Measurements from ENCODE around the gene KRT82. TPM values are rescaled to one million over a fixed set of nuclear protein-coding genes. Genes with fewer than 3 reads are reported as not detected.

KRT82 gene
- total RNA-seq, 2 donors from 2014 or later, result not detected

GRCh38 chr12:52428121-52428520 is 22.0 kb upstream of the KRT82 start:
- Mint-ChIP-seq H3K27me3 (ENCODE audit: insufficient read depth) (peaks cover 30% of the 10 kb centered on the region), H3K27ac (no peak overlapping the region), H3K4me3 (no peak overlapping the region), H3K36me3 (ENCODE audit: low read depth) (no peaks in the 10 kb centered on the region), H3K9me3 (no peaks in the 10 kb centered on the region), H3K4me1 (no peaks in the 10 kb centered on the region)
- no peak overlapping the region for H3K4me3 ChIP-seq (ENCODE audit: low read length)
- no peak overlapping the region for H3K9ac ChIP-seq (ENCODE audit: extremely low read depth, low read length, poor library complexity, severe bottlenecking)
- 84 to 100% methylated on average over 6 to 10 of the region's 10 CpGs for WGBS, 2 experiments (ENCODE audit: insufficient coverage in 1 of 2, insufficient read length in 1 of 2)
- TF ChIP-seq, protein P1, sequence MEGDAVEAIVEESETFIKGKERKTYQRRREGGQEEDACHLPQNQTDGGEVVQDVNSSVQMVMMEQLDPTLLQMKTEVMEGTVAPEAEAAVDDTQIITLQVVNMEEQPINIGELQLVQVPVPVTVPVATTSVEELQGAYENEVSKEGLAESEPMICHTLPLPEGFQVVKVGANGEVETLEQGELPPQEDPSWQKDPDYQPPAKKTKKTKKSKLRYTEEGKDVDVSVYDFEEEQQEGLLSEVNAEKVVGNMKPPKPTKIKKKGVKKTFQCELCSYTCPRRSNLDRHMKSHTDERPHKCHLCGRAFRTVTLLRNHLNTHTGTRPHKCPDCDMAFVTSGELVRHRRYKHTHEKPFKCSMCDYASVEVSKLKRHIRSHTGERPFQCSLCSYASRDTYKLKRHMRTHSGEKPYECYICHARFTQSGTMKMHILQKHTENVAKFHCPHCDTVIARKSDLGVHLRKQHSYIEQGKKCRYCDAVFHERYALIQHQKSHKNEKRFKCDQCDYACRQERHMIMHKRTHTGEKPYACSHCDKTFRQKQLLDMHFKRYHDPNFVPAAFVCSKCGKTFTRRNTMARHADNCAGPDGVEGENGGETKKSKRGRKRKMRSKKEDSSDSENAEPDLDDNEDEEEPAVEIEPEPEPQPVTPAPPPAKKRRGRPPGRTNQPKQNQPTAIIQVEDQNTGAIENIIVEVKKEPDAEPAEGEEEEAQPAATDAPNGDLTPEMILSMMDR (conservative IDR thresholded peaks at IDR 0.05), result peak; percentile 62
- H3K36me3 ChIP-seq (ENCODE audit: control insufficient read depth, insufficient read depth, low read length), result no peaks in the 10 kb centered on the region
- no peaks in the 10 kb centered on the region for H3K4me1 ChIP-seq (ENCODE audit: control insufficient read depth, insufficient read depth, low read length)
- peaks cover 12% of the 10 kb centered on the region for H3K27me3 ChIP-seq (ENCODE audit: control insufficient read depth, insufficient read depth, low read length, poor library complexity, severe bottlenecking)
- no peak overlapping the region for H3K27ac ChIP-seq (ENCODE audit: low read depth, low read length)
- no peaks in the 10 kb centered on the region for H3K9me3 ChIP-seq (ENCODE audit: control insufficient read depth, low read length)
- DNase-seq, result peak; percentile 83

DNA sequence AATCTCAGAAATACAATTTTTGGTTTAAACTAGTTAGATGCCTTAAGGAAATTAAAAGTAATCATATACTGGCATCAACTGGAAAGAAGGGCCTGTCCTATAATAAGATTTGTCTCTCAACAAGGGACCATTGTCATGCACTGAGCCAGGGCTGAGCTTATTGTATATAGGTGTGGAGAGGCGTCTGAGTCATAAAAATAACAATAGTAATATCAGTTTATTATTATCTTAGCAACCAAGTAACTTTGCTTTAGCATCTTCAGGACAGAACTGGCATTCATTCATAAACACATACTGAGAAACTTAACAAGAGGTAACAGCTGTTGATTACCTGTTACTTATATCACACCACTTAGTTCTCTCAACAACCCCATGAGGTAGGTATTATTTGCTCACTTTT is 20.9 kb upstream of the KRT82 start:
- DNase-seq, result no peak
- Mint-ChIP-seq H3K27ac (no peak overlapping the region), H3K4me3 (no peak overlapping the region), H3K27me3 (ENCODE audit: insufficient read depth) (peaks cover 24% of the 10 kb centered on the region), H3K36me3 (ENCODE audit: low read depth) (no peaks in the 10 kb centered on the region), H3K9me3 (no peaks in the 10 kb centered on the region), H3K4me1 (no peaks in the 10 kb centered on the region)
- no peak overlapping the region for H3K9ac ChIP-seq (ENCODE audit: extremely low read depth, low read length, poor library complexity, severe bottlenecking)
- no CpG with 5 or more reads among the region's 1 CpG for WGBS, 2 experiments (ENCODE audit: insufficient coverage in 1 of 2, insufficient read length in 1 of 2)
- H3K9me3 ChIP-seq (ENCODE audit: control insufficient read depth, low read length), result no peaks in the 10 kb centered on the region
- H3K4me3 ChIP-seq (ENCODE audit: low read length), result no peak overlapping the region
- H3K27me3 ChIP-seq (ENCODE audit: control insufficient read depth, insufficient read depth, low read length, poor library complexity, severe bottlenecking), result peaks cover 12% of the 10 kb centered on the region
- H3K4me1 ChIP-seq (ENCODE audit: control insufficient read depth, insufficient read depth, low read length), result no peaks in the 10 kb centered on the region
- TF ChIP-seq, protein P1 (conservative IDR thresholded peaks at IDR 0.05), result no peak
- no peak overlapping the region for H3K27ac ChIP-seq (ENCODE audit: low read depth, low read length)
- no peaks in the 10 kb centered on the region for H3K36me3 ChIP-seq (ENCODE audit: control insufficient read depth, insufficient read depth, low read length)

DNA sequence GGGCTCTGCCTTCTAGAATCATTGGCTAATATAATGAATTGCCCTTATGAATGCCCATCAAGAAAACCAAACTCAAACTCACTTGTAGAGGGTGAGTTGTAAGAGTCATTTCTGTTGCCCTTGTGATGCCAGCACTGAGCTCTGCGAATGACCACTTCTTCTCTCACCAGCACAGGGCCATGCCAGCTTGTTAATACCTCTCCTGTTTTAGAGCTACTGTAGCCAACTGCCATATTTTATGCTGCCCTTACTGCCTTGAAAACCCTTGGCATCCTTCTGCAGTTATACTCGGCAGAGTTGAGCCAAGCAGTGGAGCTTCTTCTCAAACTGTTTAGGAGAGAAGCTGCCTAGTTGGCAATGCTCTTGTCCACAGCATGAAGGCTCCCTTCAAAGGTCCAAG is 19.9 kb upstream of the KRT82 start:
- H3K27me3 ChIP-seq (ENCODE audit: control insufficient read depth, insufficient read depth, low read length, poor library complexity, severe bottlenecking), result peaks cover 5% of the 10 kb centered on the region
- H3K9me3 Mint-ChIP-seq, result no peaks in the 10 kb centered on the region
- 92 to 100% methylated on average over 2 of the region's 2 CpGs for WGBS, 2 experiments (ENCODE audit: insufficient coverage in 1 of 2, insufficient read length in 1 of 2)
- H3K4me3 Mint-ChIP-seq, result no peak overlapping the region
- H3K4me1 Mint-ChIP-seq, result no peaks in the 10 kb centered on the region
- H3K27ac ChIP-seq (ENCODE audit: low read depth, low read length), result no peak overlapping the region
- H3K27ac Mint-ChIP-seq, result no peak overlapping the region
- no peaks in the 10 kb centered on the region for H3K36me3 ChIP-seq (ENCODE audit: control insufficient read depth, insufficient read depth, low read length)
- no peaks in the 10 kb centered on the region for H3K9me3 ChIP-seq (ENCODE audit: control insufficient read depth, low read length)
- no peaks in the 10 kb centered on the region for H3K4me1 ChIP-seq (ENCODE audit: control insufficient read depth, insufficient read depth, low read length)
- no peak overlapping the region for H3K4me3 ChIP-seq (ENCODE audit: low read length)
- DNase-seq, result no peak
- peaks cover 21% of the 10 kb centered on the region for H3K27me3 Mint-ChIP-seq (ENCODE audit: insufficient read depth)
- TF ChIP-seq, protein P1 (conservative IDR thresholded peaks at IDR 0.05), result no peak
- H3K9ac ChIP-seq (ENCODE audit: extremely low read depth, low read length, poor library complexity, severe bottlenecking), result no peak overlapping the region
- H3K36me3 Mint-ChIP-seq (ENCODE audit: low read depth), result no peaks in the 10 kb centered on the region

All from endodermal cell (in vitro differentiated cells).